ENCODE results near the gene FHL1.

The FHL1 gene

GRCh38 chrX:136195247-136195646 is 47.9 kb downstream of the FHL1 start:
- H3K4me3 ChIP-seq (ENCODE audit: low read depth in 1 of 2, low read length in 2 of 2): peak overlapping the region in 1 of 2 donors; percentile 3
- H3K27ac ChIP-seq (ENCODE audit: low read depth, low read length): no peak overlapping the region
- no peaks in the 10 kb centered on the region for H3K9me3 ChIP-seq (ENCODE audit: control insufficient read depth in 1 of 2, low read length in 2 of 2)
- H3K27me3 ChIP-seq (ENCODE audit: control insufficient read depth in 1 of 2, insufficient read depth in 2 of 2, low read length in 2 of 2): no peaks in the 10 kb centered on the region
- no peaks in the 10 kb centered on the region for H3K36me3 ChIP-seq (ENCODE audit: control insufficient read depth in 1 of 2, insufficient read depth in 2 of 2, low read length in 2 of 2)
- peaks cover 14 to 29% of the 10 kb centered on the region in 2 donors for H3K4me1 ChIP-seq (ENCODE audit: control insufficient read depth in 1 of 2, insufficient read depth in 2 of 2, low read length in 2 of 2)
- no peak overlapping the region for H3K9ac ChIP-seq (ENCODE audit: low read depth in 1 of 2, low read length in 2 of 2)

GRCh38 chrX:136196691-136197155 is 49.4 kb downstream of the FHL1 start:
- H3K27ac ChIP-seq (ENCODE audit: low read depth, low read length): no peak overlapping the region
- H3K27me3 ChIP-seq (ENCODE audit: control insufficient read depth in 1 of 2, insufficient read depth in 2 of 2, low read length in 2 of 2): no peaks in the 10 kb centered on the region
- H3K4me3 ChIP-seq (ENCODE audit: low read depth in 1 of 2, low read length in 2 of 2): no peak overlapping the region
- no peaks in the 10 kb centered on the region for H3K9me3 ChIP-seq (ENCODE audit: control insufficient read depth in 1 of 2, low read length in 2 of 2)
- peaks cover 16 to 27% of the 10 kb centered on the region in 2 donors for H3K4me1 ChIP-seq (ENCODE audit: control insufficient read depth in 1 of 2, insufficient read depth in 2 of 2, low read length in 2 of 2)
- no peak overlapping the region for H3K9ac ChIP-seq (ENCODE audit: low read depth in 1 of 2, low read length in 2 of 2)
- H3K36me3 ChIP-seq (ENCODE audit: control insufficient read depth in 1 of 2, insufficient read depth in 2 of 2, low read length in 2 of 2): no peaks in the 10 kb centered on the region

GRCh38 chrX:136198010-136198409 is 50.7 kb downstream of the FHL1 start:
- Histone ChIP-seq H3K27me3 (ENCODE audit: control insufficient read depth in 1 of 2, insufficient read depth in 2 of 2, low read length in 2 of 2) (no peaks in the 10 kb centered on the region), H3K27ac (ENCODE audit: low read depth, low read length) (no peak overlapping the region), H3K4me3 (ENCODE audit: low read depth in 1 of 2, low read length in 2 of 2) (no peak overlapping the region)

GRCh38 chrX:136198678-136199243 is 51.4 kb downstream of the FHL1 start:
- H3K27me3 ChIP-seq (ENCODE audit: control insufficient read depth in 1 of 2, insufficient read depth in 2 of 2, low read length in 2 of 2): no peaks in the 10 kb centered on the region
- no peak overlapping the region for H3K4me3 ChIP-seq (ENCODE audit: low read depth in 1 of 2, low read length in 2 of 2)
- no peaks in the 10 kb centered on the region for H3K9me3 ChIP-seq (ENCODE audit: control insufficient read depth in 1 of 2, low read length in 2 of 2)
- peaks cover 19 to 22% of the 10 kb centered on the region in 2 donors for H3K4me1 ChIP-seq (ENCODE audit: control insufficient read depth in 1 of 2, insufficient read depth in 2 of 2, low read length in 2 of 2)
- H3K27ac ChIP-seq (ENCODE audit: low read depth, low read length): no peak overlapping the region
- H3K9ac ChIP-seq (ENCODE audit: low read depth in 1 of 2, low read length in 2 of 2): no peak overlapping the region
- no peaks in the 10 kb centered on the region for H3K36me3 ChIP-seq (ENCODE audit: control insufficient read depth in 1 of 2, insufficient read depth in 2 of 2, low read length in 2 of 2)

More at GRCh38 chrX:136198010-136198409, 50.7 kb downstream of the FHL1 start:
- no peaks in the 10 kb centered on the region for H3K36me3 ChIP-seq (ENCODE audit: control insufficient read depth in 1 of 2, insufficient read depth in 2 of 2, low read length in 2 of 2)
- H3K9ac ChIP-seq (ENCODE audit: low read depth in 1 of 2, low read length in 2 of 2): no peak overlapping the region
- no peaks in the 10 kb centered on the region for H3K9me3 ChIP-seq (ENCODE audit: control insufficient read depth in 1 of 2, low read length in 2 of 2)
- H3K4me1 ChIP-seq (ENCODE audit: control insufficient read depth in 1 of 2, insufficient read depth in 2 of 2, low read length in 2 of 2): peaks cover 16 to 27% of the 10 kb centered on the region in 2 donors

- H3K9me3 ChIP-seq (ENCODE audit: control insufficient read depth in 1 of 2, low read length in 2 of 2): no peaks in the 10 kb centered on the region
- peaks cover 18 to 28% of the 10 kb centered on the region in 2 donors for H3K4me1 ChIP-seq (ENCODE audit: control insufficient read depth in 1 of 2, insufficient read depth in 2 of 2, low read length in 2 of 2)
- H3K36me3 ChIP-seq (ENCODE audit: control insufficient read depth in 1 of 2, insufficient read depth in 2 of 2, low read length in 2 of 2): no peaks in the 10 kb centered on the region
- no peak overlapping the region for H3K4me3 ChIP-seq (ENCODE audit: low read depth in 1 of 2, low read length in 2 of 2)
- peak overlapping the region; percentile 20 for H3K27ac ChIP-seq (ENCODE audit: low read depth, low read length)
- no peaks in the 10 kb centered on the region for H3K27me3 ChIP-seq (ENCODE audit: control insufficient read depth in 1 of 2, insufficient read depth in 2 of 2, low read length in 2 of 2)
- no peak overlapping the region for H3K9ac ChIP-seq (ENCODE audit: low read depth in 1 of 2, low read length in 2 of 2)
Measured at GRCh38 chrX:136199365-136199764, 52.0 kb downstream of the FHL1 start.

GRCh38 chrX:136200466-136200865 is 53.1 kb downstream of the FHL1 start:
- no peak overlapping the region for H3K27ac ChIP-seq (ENCODE audit: low read depth, low read length)
- H3K27me3 ChIP-seq (ENCODE audit: control insufficient read depth in 1 of 2, insufficient read depth in 2 of 2, low read length in 2 of 2): no peaks in the 10 kb centered on the region
- H3K9me3 ChIP-seq (ENCODE audit: control insufficient read depth in 1 of 2, low read length in 2 of 2): no peaks in the 10 kb centered on the region
- peaks cover 20 to 27% of the 10 kb centered on the region in 2 donors for H3K4me1 ChIP-seq (ENCODE audit: control insufficient read depth in 1 of 2, insufficient read depth in 2 of 2, low read length in 2 of 2)
- no peak overlapping the region for H3K4me3 ChIP-seq (ENCODE audit: low read depth in 1 of 2, low read length in 2 of 2)
- no peak overlapping the region for H3K9ac ChIP-seq (ENCODE audit: low read depth in 1 of 2, low read length in 2 of 2)
- H3K36me3 ChIP-seq (ENCODE audit: control insufficient read depth in 1 of 2, insufficient read depth in 2 of 2, low read length in 2 of 2): no peaks in the 10 kb centered on the region

GRCh38 chrX:136201601-136202000 is 54.3 kb downstream of the FHL1 start:
- Histone ChIP-seq H3K4me1 (ENCODE audit: control insufficient read depth in 1 of 2, insufficient read depth in 2 of 2, low read length in 2 of 2) (peaks cover 14 to 18% of the 10 kb centered on the region in 2 donors), H3K27ac (ENCODE audit: low read depth, low read length) (no peak overlapping the region), H3K27me3 (ENCODE audit: control insufficient read depth in 1 of 2, insufficient read depth in 2 of 2, low read length in 2 of 2) (no peaks in the 10 kb centered on the region), H3K9me3 (ENCODE audit: control insufficient read depth in 1 of 2, low read length in 2 of 2) (no peaks in the 10 kb centered on the region), H3K36me3 (ENCODE audit: control insufficient read depth in 1 of 2, insufficient read depth in 2 of 2, low read length in 2 of 2) (no peaks in the 10 kb centered on the region), H3K9ac (ENCODE audit: low read depth in 1 of 2, low read length in 2 of 2) (no peak overlapping the region), H3K4me3 (ENCODE audit: low read depth in 1 of 2, low read length in 2 of 2) (no peak overlapping the region)

- H3K9ac ChIP-seq (ENCODE audit: low read depth in 1 of 2, low read length in 2 of 2): no peak overlapping the region
Measured at GRCh38 chrX:136202889-136203288, 55.6 kb downstream of the FHL1 start.

GRCh38 chrX:136203438-136203837 is 56.1 kb downstream of the FHL1 start:
- no peaks in the 10 kb centered on the region for H3K27me3 ChIP-seq (ENCODE audit: control insufficient read depth in 1 of 2, insufficient read depth in 2 of 2, low read length in 2 of 2)
- H3K4me1 ChIP-seq (ENCODE audit: control insufficient read depth in 1 of 2, insufficient read depth in 2 of 2, low read length in 2 of 2): peaks cover 14 to 18% of the 10 kb centered on the region in 2 donors
- H3K9me3 ChIP-seq (ENCODE audit: control insufficient read depth in 1 of 2, low read length in 2 of 2): no peaks in the 10 kb centered on the region
- no peak overlapping the region for H3K4me3 ChIP-seq (ENCODE audit: low read depth in 1 of 2, low read length in 2 of 2)
- H3K27ac ChIP-seq (ENCODE audit: low read depth, low read length): peak overlapping the region; percentile 32
- H3K9ac ChIP-seq (ENCODE audit: low read depth in 1 of 2, low read length in 2 of 2): no peak overlapping the region
- no peaks in the 10 kb centered on the region for H3K36me3 ChIP-seq (ENCODE audit: control insufficient read depth in 1 of 2, insufficient read depth in 2 of 2, low read length in 2 of 2)

More at GRCh38 chrX:136202889-136203288, 55.6 kb downstream of the FHL1 start:
- Histone ChIP-seq H3K9me3 (ENCODE audit: control insufficient read depth in 1 of 2, low read length in 2 of 2) (no peaks in the 10 kb centered on the region), H3K4me3 (ENCODE audit: low read depth in 1 of 2, low read length in 2 of 2) (no peak overlapping the region), H3K27me3 (ENCODE audit: control insufficient read depth in 1 of 2, insufficient read depth in 2 of 2, low read length in 2 of 2) (no peaks in the 10 kb centered on the region), H3K4me1 (ENCODE audit: control insufficient read depth in 1 of 2, insufficient read depth in 2 of 2, low read length in 2 of 2) (peaks cover 14 to 18% of the 10 kb centered on the region in 2 donors), H3K27ac (ENCODE audit: low read depth, low read length) (peak overlapping the region; percentile 32), H3K36me3 (ENCODE audit: control insufficient read depth in 1 of 2, insufficient read depth in 2 of 2, low read length in 2 of 2) (no peaks in the 10 kb centered on the region)

GRCh38 chrX:136203951-136204350 is 56.6 kb downstream of the FHL1 start:
- Histone ChIP-seq H3K4me3 (ENCODE audit: low read depth in 1 of 2, low read length in 2 of 2) (no peak overlapping the region), H3K4me1 (ENCODE audit: control insufficient read depth in 1 of 2, insufficient read depth in 2 of 2, low read length in 2 of 2) (peaks cover 14 to 18% of the 10 kb centered on the region in 2 donors), H3K36me3 (ENCODE audit: control insufficient read depth in 1 of 2, insufficient read depth in 2 of 2, low read length in 2 of 2) (no peaks in the 10 kb centered on the region), H3K27ac (ENCODE audit: low read depth, low read length) (no peak overlapping the region), H3K9ac (ENCODE audit: low read depth in 1 of 2, low read length in 2 of 2) (no peak overlapping the region), H3K9me3 (ENCODE audit: control insufficient read depth in 1 of 2, low read length in 2 of 2) (no peaks in the 10 kb centered on the region), H3K27me3 (ENCODE audit: control insufficient read depth in 1 of 2, insufficient read depth in 2 of 2, low read length in 2 of 2) (no peaks in the 10 kb centered on the region)

Data from duodenal mucosa (tissue), 2 donors.